Ishikawa (cell line): ENCODE results near the gene MDM4.

Source experiments
- CEBPB ChIP-seq: IDR thresholded peaks from 2 replicates; pipeline ENCODE4 v1.6.1; 2012
- CREB1 ChIP-seq: IDR thresholded peaks from 2 replicates; pipeline ENCODE4 v1.6.1; 2012; ENCODE audit warnings: low read depth
- EGR1 ChIP-seq: IDR thresholded peaks from 2 replicates; pipeline ENCODE4 v1.6.1; 2012
- EP300 ChIP-seq: IDR thresholded peaks from 2 replicates; pipeline ENCODE4 v1.6.1; 2012; ENCODE audit warnings: borderline replicate concordance
- FOXM1 ChIP-seq: IDR thresholded peaks from 2 replicates; pipeline ENCODE4 v1.6.1; 2012; ENCODE audit warnings: low read depth, borderline replicate concordance
- NFIC ChIP-seq: IDR thresholded peaks from 2 replicates; pipeline ENCODE4 v1.6.1; 2012
- RAD21 ChIP-seq: IDR thresholded peaks from 2 replicates; pipeline ENCODE4 v1.6.1; 2012; ENCODE audit warnings: low read depth
- REST ChIP-seq: IDR thresholded peaks from 2 replicates; pipeline ENCODE4 v1.6.1; 2012; ENCODE audit warnings: low read depth, mild to moderate bottlenecking
- TAF1 ChIP-seq: IDR thresholded peaks from 2 replicates; pipeline ENCODE4 v1.6.1; 2012; ENCODE audit warnings: low read depth, mild to moderate bottlenecking
- TCF12 ChIP-seq: IDR thresholded peaks from 2 replicates; pipeline ENCODE4 v1.6.1; 2012; ENCODE audit warnings: low read depth
- TEAD4 ChIP-seq: IDR thresholded peaks from 2 replicates; pipeline ENCODE4 v1.6.1; 2012
- YY1 ChIP-seq: IDR thresholded peaks from 2 replicates; pipeline ENCODE4 v1.6.1; 2012; ENCODE audit warnings: low read depth
- ZBTB7A ChIP-seq: IDR thresholded peaks from 2 replicates; pipeline ENCODE4 v1.6.1; 2012; ENCODE audit warnings: low read depth
- TF ChIP-seq, protein P1 (sequence below): IDR thresholded peaks from 2 replicates; pipeline ENCODE4 v1.6.1; 2012
- TF ChIP-seq, protein P2 (sequence below): IDR thresholded peaks from 2 replicates; pipeline ENCODE4 v1.6.1; 2012

Gene MDM4

DNA sequence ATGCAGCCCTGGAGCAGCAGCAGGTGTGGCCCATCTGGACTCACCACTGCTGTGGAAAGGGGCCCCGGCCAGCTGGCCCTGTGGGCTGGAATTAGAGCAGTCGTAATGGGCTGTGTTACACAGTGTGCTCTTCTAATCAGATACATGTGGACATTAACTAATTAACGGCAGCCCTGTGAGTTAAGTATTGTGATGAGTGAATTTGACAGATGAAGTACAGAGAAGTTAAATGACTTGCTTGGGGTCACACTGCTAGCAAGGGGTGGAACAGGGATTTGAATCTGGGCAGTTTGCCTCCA is 58.6 kb downstream of the MDM4 start:
- TF ChIP-seq TEAD4 (no peak), REST (no peak), CREB1 (no peak), RAD21 (no peak), EGR1 (no peak), YY1 (no peak), NFIC (no peak), FOXM1 (no peak), EP300 (no peak), TAF1 (no peak)
- TF ChIP-seq, protein P1, sequence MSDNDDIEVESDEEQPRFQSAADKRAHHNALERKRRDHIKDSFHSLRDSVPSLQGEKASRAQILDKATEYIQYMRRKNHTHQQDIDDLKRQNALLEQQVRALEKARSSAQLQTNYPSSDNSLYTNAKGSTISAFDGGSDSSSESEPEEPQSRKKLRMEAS = no peak
- TF ChIP-seq, protein P2, sequence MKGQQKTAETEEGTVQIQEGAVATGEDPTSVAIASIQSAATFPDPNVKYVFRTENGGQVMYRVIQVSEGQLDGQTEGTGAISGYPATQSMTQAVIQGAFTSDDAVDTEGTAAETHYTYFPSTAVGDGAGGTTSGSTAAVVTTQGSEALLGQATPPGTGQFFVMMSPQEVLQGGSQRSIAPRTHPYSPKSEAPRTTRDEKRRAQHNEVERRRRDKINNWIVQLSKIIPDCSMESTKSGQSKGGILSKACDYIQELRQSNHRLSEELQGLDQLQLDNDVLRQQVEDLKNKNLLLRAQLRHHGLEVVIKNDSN = no peak

GRCh38 chr1:204575221-204576190 is 59.3 kb downstream of the MDM4 start:
- no peak for TF ChIP-seq YY1
- no peak for TF ChIP-seq NFIC
- TF ChIP-seq FOXM1 = no peak
- TF ChIP-seq CREB1 = no peak
- TF ChIP-seq, protein P2 = no peak
- TF ChIP-seq TEAD4 = no peak
- no peak for TF ChIP-seq CEBPB
- no peak for TF ChIP-seq TCF12
- TF ChIP-seq REST = no peak
- no peak for TF ChIP-seq ZBTB7A
- TF ChIP-seq RAD21 = no peak
- TF ChIP-seq, protein P1 = no peak
- no peak for TF ChIP-seq EGR1
- TF ChIP-seq TAF1 = no peak

GRCh38 chr1:204576422-204576821 is 60.2 kb downstream of the MDM4 start:
- TF ChIP-seq REST (no peak), CEBPB (no peak), TAF1 (no peak), YY1 (no peak), EGR1 (no peak), FOXM1 (no peak), NFIC (no peak)
- TF ChIP-seq, protein P2 = no peak
